WTC11 (cell line): Measurements from ENCODE around the gene SNX30. TPM values are rescaled to one million over a fixed set of nuclear protein-coding genes. Genes with fewer than 3 reads are reported as not detected.

Source experiments
- ATAC-seq: fragments of 200-7000 bp; cut with Tn5 transposase; 2 replicates; pipeline ENCODE4 v1.10.0; 2021; ENCODE audit warnings: mild to moderate bottlenecking, moderate library complexity
- CTCF ChIA-PET: fragments of 300-600 bp; sonication (Branson Sonifier 250); formaldehyde crosslinking; loops from one replicate; lab custom pipeline; 2021; ENCODE audit warnings: antibody characterized with exemption; lab: Charles Lee
- POLR2A ChIA-PET: fragments of 350-600 bp; sonication (Branson Sonifier 250); formaldehyde crosslinking; loops from one replicate; lab custom pipeline; 2021; ENCODE audit warnings: antibody characterized with exemption; lab: Charles Lee
- DNase-seq: peaks from one replicate; pipeline ENCODE4 v3.0.0; 2021; ENCODE audit warnings: low spot score
- H3K27ac Mint-ChIP-seq: 2 replicates; pipeline ENCODE4 v1.8.0; 2021; ENCODE audit warnings: mixed read lengths
- H3K27me3 Mint-ChIP-seq: 2 replicates; pipeline ENCODE4 v1.8.0; 2021; ENCODE audit warnings: low read depth, mild to moderate bottlenecking, moderate library complexity, mixed read lengths
- H3K36me3 Mint-ChIP-seq: 2 replicates; pipeline ENCODE4 v1.8.0; 2021; ENCODE audit warnings: mixed read lengths
- H3K4me1 Mint-ChIP-seq: 2 replicates; pipeline ENCODE4 v1.8.0; 2022; ENCODE audit warnings: mixed read lengths
- H3K4me3 Mint-ChIP-seq: 2 replicates; pipeline ENCODE4 v1.8.0; 2021; ENCODE audit warnings: mild to moderate bottlenecking, moderate library complexity, mixed read lengths
- H3K9me3 Mint-ChIP-seq: 2 replicates; pipeline ENCODE4 v1.8.0; 2021; ENCODE audit warnings: mixed read lengths
- ARID4B ChIP-seq: sonication (generic); formaldehyde crosslinking; IDR thresholded peaks from 2 replicates; pipeline ENCODE4 v1.8.0; 2023; ENCODE audit warnings: missing genetic modification reagents, mild to moderate bottlenecking, borderline replicate concordance
- E2F4 ChIP-seq: sonication (generic); formaldehyde crosslinking; IDR thresholded peaks from 2 replicates; pipeline ENCODE4 v1.8.1; 2022; ENCODE audit warnings: low read depth, mild to moderate bottlenecking, moderate library complexity, missing genetic modification reagents, borderline replicate concordance
- ELF4 ChIP-seq: sonication (generic); formaldehyde crosslinking; IDR thresholded peaks from 2 replicates; pipeline ENCODE4 v1.8.1; 2022; ENCODE audit warnings: low read depth, mild to moderate bottlenecking, moderate library complexity, missing genetic modification reagents
- GTF2I ChIP-seq: fragments of 250-450 bp; sonication (Bioruptor Pico); conservative IDR thresholded peaks from 2 replicates; pipeline ENCODE4 v1.4.0; 2021; ENCODE audit warnings: mild to moderate bottlenecking
- JAZF1 ChIP-seq: fragments of 250-450 bp; sonication (Bioruptor Pico); IDR thresholded peaks from 2 replicates; pipeline ENCODE4 v1.9.0; 2021; ENCODE audit warnings: moderate library complexity, mild to moderate bottlenecking, inconsistent platforms
- NFYB ChIP-seq: sonication (generic); formaldehyde crosslinking; conservative IDR thresholded peaks from 2 replicates; pipeline ENCODE4 v1.8.0; 2022; ENCODE audit warnings: low read depth, missing genetic modification reagents
- NR2C2 ChIP-seq: sonication (generic); formaldehyde crosslinking; IDR thresholded peaks from 2 replicates; pipeline ENCODE4 v1.8.0; 2022; ENCODE audit warnings: mild to moderate bottlenecking, missing genetic modification reagents
- SMAD3 ChIP-seq: sonication (generic); formaldehyde crosslinking; IDR thresholded peaks from 2 replicates; pipeline ENCODE4 v1.8.0; 2022; ENCODE audit warnings: missing genetic modification reagents, mild to moderate bottlenecking, borderline replicate concordance
- SOX15 ChIP-seq: fragments of 250-450 bp; sonication (Bioruptor Pico); IDR thresholded peaks from 2 replicates; pipeline ENCODE4 v1.9.0; 2021; ENCODE audit warnings: mild to moderate bottlenecking
- SP1 ChIP-seq: sonication (generic); formaldehyde crosslinking; conservative IDR thresholded peaks from 2 replicates; pipeline ENCODE4 v1.8.1; 2022; ENCODE audit warnings: missing genetic modification reagents
- TEAD4 ChIP-seq: sonication (generic); formaldehyde crosslinking; IDR thresholded peaks from 2 replicates; pipeline ENCODE4 v1.8.0; 2022; ENCODE audit warnings: mild to moderate bottlenecking, missing genetic modification reagents
- ZNF396 ChIP-seq: fragments of 250-450 bp; sonication (Bioruptor Pico); IDR thresholded peaks from 2 replicates; pipeline ENCODE4 v1.8.0; 2021; ENCODE audit warnings: mild to moderate bottlenecking, moderate library complexity, borderline replicate concordance
- ZNF423 ChIP-seq: fragments of 250-450 bp; sonication (Bioruptor Pico); IDR thresholded peaks from 2 replicates; pipeline ENCODE4 v2.1.2; 2022; ENCODE audit warnings: mild to moderate bottlenecking, moderate library complexity
- ZNF512 ChIP-seq: sonication (generic); formaldehyde crosslinking; IDR thresholded peaks from 2 replicates; pipeline ENCODE4 v1.8.1; 2022; ENCODE audit warnings: missing genetic modification reagents, borderline replicate concordance
- ZNF532 ChIP-seq: fragments of 250-450 bp; sonication (Bioruptor Pico); IDR thresholded peaks from 2 replicates; pipeline ENCODE4 v1.9.0; 2021; ENCODE audit warnings: mild to moderate bottlenecking, borderline replicate concordance
- total RNA-seq: library from RNA; stranded (reverse); gene quantifications from 3 replicates; pipeline ENCODE4 v1.2.3, GENCODE V29; 2021
- TF ChIP-seq, protein P1 (sequence below): sonication (generic); formaldehyde crosslinking; conservative IDR thresholded peaks from 2 replicates; pipeline ENCODE4 v1.8.1; 2022; ENCODE audit warnings: mild to moderate bottlenecking, missing genetic modification reagents

Gene SNX30
- total RNA-seq, 1 experiment from 2014 or later = 13.4 TPM

DNA sequence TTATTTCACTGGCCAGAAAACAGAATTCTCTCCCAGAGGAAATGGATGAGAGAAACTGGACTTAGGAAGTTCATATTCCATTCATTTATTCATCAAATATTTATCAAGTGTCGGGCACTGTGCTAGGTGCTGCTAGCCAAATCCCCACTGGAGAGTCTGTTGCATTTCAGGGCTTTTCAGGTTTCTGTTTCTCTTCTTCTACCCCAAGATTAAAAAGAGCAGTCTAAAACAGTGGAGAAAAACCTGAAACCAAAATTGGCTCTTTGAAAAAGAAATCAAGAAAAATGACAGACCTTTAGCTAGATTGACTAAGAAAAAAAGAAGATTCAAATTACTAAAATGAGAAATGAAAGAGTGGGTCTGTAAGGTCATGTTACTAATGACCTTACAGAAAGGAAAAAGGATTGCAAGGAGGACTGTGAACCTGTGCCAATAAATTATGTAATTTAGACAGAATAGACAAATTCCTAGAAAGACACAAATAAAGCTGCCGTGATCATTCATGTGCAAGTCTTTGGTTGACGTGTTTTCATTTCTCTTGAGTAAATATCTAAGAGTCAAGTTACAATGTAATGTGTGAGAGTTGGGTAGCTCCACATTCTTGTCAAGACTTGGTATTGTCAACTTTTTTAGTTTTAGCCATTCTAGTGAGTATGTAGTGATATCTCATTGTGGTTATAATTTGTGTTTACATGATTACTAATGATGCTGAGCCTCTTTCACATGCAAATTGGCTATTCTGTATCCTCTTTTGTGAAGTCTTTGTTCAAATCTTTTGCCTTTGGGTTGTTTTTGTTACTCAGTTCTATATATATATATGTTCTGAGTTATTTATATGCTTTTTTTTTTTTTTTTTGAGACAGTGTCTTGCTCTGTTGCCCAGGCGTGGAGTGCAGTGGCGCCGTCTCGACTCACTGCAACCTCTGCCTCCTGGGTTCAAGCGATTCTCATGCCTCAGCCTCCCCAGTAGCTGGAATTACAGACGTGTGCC lies 23.7 kb downstream of the SNX30 start (continued):
- no peak for TF ChIP-seq ZNF512 (CRISPR knock-in tag)

DNA sequence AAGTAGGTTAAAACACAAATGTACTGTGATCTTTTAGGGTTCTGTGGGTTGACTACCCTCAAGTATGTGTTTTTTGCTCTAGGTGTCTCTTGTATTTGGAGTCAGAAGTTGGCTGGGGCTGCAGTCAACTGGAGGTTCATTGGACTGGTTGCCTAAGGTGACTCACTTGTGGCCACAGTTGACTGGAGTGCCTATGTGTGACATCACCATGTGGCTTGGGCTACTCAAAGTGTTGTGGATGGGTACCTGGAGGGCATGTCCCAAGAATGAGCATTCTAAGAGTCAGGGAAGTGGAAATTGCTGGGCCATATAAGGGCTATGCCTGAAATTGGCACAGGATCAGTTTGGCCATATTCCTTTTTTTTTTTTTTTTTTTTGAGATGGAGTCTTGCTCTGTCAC lies 27.4 kb downstream of the SNX30 start:
- ATAC-seq (no peak), DNase-seq (no peak)
- no peaks in the 10 kb centered on the region for H3K9me3 Mint-ChIP-seq
- H3K4me1 Mint-ChIP-seq = peaks cover 9% of the 10 kb centered on the region
- H3K36me3 Mint-ChIP-seq = no peaks in the 10 kb centered on the region
- TF ChIP-seq ZNF532 (CRISPR knock-in tag) (no peak), JAZF1 (CRISPR knock-in tag) (no peak), ARID4B (CRISPR knock-in tag) (no peak), ZNF423 (CRISPR knock-in tag) (no peak), ELF4 (CRISPR knock-in tag) (no peak), ZNF396 (CRISPR knock-in tag) (no peak), SP1 (CRISPR knock-in tag) (no peak), TEAD4 (CRISPR knock-in tag) (no peak), SOX15 (CRISPR knock-in tag) (no peak), E2F4 (CRISPR knock-in tag) (no peak), NR2C2 (no peak), SMAD3 (no peak), GTF2I (no peak), NFYB (CRISPR knock-in tag) (no peak)
- TF ChIP-seq, protein P1, sequence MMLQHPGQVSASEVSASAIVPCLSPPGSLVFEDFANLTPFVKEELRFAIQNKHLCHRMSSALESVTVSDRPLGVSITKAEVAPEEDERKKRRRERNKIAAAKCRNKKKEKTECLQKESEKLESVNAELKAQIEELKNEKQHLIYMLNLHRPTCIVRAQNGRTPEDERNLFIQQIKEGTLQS (CRISPR knock-in tag) = no peak
- H3K27ac Mint-ChIP-seq = no peak overlapping the region
- POLR2A ChIA-PET = interaction anchor here (0.7 kb wide), 1 partner anchor 11 kb away, joined by 3 read pairs; no protein-coding TSS in a partner anchor
- CTCF ChIA-PET = interaction anchor here (1.3 kb wide), 1 partner anchor 15 kb away, joined by 3 read pairs; no protein-coding TSS in a partner anchor
- no peaks in the 10 kb centered on the region for H3K27me3 Mint-ChIP-seq
- no peak overlapping the region for H3K4me3 Mint-ChIP-seq
